NCI-H2196 (cell line): Measurements from ENCODE around the gene ANKRD16.
"Not testable (repeated sequence)": the region's sequence is repeated elsewhere in the genome, so short reads cannot be mapped to it uniquely, and the experiment has no call there.

Source experiments
- DNase-seq: peaks from one replicate; lab custom pipeline; 2025; ENCODE audit not compliant: unreplicated experiment; lab: John Stamatoyannopoulos, UW

Gene ANKRD16

DNA sequence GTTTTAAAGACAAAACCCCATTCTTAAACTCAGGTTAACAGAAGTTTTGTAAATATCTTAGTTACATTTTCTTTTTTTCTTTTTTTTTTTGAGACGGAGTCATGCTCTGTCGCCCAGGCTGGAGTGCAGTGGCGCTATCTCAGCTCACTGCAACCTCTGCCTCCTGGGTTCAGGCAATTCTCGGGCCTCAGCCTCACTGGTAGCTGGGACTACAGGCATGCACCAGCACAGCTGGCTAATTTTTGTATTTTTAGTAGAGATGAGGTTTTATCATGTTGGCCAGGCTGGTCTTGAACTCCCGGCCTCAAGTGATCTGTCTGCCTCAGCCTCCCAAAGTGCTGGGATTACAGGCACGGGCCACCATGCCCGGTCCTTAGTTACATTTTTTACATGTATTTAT is 12.7 kb downstream of the ANKRD16 start:
- not testable (repeated sequence) for DNase-seq

DNA sequence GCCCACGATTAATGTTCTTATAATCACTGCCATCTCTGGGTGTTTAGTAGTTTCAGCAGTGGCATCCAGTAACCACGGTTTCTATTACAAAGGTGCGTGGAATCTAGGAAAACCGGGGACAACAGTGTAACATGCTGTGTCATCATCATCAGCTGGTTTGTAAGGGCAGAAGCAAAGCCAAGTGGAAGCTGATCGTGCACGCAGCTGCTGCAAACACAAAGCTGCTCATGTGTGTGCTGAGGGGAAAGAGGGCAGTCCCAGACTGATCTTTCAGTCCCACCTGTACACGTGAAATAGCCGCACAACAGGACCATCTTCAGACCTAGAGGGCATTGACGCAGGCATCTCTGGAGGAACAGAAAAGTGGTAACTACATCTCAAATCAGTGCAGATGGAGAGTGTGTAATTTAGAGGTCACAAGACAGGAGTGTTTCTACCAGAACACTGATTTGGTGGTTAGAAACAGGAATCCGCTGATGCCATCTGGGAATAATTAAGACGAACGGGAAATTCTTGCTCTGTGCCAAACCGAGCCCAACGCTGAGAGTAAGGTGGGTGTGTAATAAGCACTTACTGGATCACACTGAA is 13.4 kb downstream of the ANKRD16 start:
- no peak for DNase-seq

DNA sequence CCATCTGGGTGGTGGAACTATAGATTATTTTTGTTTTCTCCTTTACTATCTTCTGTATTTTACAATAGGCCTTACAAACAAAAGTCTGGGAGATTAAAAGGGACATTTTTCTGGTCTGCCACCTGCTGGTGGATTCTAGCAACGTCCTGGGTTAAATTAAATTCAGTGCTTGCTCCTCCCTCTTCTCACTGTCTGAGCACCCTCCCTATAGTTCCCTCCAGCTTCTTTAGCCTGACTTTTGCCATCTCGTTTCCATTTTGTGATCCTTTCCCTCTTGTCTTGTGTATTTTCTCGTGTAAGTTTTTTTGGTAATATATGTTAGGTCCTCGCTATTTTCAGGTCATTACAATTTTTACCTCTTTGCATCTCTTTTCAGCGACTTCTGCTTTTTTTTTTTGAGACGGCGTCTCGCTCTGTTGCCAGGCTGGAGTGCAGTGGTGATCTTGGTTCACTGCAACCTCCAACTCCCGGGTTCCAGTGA is 16.1 kb downstream of the ANKRD16 start:
- peak; percentile 29 for DNase-seq

DNA sequence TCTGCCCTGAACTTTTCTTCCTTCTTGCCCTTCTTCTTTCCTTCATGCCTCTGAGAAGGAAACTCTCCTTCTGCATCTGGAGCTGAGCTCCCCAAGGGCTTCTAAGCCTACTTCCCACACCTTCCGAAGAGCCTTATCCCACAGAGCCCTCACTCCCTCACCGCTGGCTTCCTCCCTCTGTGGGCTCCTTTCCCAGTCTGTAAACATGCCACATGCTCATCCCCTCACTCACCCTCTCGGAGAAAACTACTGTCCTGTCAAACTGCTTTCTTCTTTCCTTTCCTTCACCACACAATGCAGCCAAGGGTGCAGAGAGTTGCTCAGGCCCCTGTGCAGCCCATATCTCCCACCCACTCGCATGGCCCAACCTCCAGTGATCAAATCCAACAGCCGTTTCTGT is 18.1 kb downstream of the ANKRD16 start:
- no peak for DNase-seq

DNA sequence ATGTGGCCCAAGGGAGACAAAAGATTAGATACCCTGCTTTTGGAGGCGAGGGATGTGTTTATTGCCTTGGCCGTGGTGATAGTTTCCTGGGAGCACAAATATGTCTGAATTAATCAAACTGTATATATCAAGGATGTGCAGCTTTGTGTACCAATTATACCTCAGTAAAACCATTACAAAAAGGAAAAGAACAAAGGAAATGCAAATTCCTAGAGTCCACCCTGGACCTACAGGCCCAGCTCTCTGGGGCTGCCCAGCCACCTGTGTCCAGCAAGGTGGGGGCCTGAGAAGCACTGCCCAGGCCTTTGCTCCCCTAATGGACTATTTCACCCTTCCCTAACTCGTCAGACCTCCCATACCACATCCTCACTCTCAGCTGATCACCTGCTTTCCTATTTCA is 20.5 kb downstream of the ANKRD16 start:
- no peak for DNase-seq

DNA sequence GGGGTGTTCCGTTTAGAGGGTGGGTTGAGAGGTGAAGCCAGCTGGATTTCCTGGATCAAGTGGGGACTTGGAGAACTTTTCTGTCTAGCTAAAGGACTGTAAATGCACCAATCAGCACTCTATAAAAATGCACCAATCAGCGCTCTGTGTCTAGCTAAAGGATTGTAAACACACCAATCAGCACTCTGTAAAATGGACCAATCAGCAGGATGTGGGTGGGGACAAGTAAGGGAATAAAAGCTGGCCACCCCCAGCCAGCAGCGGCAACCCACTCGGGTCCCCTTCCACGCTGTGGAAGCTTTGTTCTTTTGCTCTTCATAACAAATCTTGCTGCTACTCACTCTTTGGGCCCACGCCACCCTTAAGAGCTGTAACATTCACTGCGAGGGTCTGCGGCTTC is 21.3 kb downstream of the ANKRD16 start:
- not testable (repeated sequence) for DNase-seq

DNA sequence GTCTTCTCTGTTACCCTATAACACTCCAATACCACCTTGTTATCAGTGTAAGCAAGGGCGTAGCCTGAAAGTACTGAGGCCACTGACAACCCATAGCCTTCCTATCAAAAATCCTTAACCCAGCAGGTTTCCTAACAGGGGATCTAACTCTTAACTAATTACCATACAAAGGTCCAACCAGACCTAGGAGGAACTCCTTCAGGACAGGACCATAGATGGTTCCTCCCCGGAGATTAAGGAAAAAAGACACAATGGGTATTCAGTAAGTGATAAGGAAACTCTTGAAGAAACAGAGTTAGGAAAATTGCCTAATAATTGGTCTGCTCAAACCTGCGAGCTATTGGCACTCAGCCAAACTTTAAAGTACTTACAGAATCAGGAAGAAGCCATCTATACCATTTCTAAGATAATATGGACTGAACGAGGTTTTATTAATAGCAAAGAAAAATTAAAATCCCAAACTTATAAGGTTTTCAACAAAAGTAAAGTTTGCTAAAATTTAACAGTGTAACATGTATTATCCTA is 22.5 kb downstream of the ANKRD16 start:
- not testable (repeated sequence) for DNase-seq

DNA sequence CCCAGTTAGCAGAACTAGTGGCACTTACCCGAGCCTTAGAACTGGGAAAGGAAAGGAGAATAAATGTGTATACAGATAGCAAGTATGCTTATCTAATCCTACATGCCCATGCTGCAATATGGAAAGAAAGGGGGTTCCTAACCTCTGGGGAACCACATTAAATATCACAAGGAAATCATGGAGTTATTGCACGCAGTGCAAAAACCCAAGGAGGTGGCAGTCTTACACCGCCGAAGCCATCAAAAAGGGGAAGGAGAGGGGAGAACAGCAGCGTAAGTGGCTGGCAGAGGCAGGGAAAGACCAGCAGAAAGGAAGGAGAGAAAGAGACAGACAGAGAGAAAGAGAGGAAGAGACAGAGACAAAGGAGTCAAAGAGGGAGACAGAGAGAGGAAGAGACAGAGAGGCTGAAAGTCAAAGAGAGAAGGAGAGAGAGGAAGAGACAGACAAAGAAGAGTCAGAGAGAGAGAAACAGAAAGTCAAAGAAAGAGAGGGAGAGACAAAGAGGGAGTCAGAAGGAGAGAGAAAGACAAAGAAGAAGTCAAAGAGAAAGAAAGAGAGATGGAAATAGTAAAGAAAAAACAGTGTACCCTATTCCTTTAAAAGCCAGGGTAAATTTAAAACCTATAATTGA is 23.1 kb downstream of the ANKRD16 start:
- DNase-seq = not testable (repeated sequence)

DNA sequence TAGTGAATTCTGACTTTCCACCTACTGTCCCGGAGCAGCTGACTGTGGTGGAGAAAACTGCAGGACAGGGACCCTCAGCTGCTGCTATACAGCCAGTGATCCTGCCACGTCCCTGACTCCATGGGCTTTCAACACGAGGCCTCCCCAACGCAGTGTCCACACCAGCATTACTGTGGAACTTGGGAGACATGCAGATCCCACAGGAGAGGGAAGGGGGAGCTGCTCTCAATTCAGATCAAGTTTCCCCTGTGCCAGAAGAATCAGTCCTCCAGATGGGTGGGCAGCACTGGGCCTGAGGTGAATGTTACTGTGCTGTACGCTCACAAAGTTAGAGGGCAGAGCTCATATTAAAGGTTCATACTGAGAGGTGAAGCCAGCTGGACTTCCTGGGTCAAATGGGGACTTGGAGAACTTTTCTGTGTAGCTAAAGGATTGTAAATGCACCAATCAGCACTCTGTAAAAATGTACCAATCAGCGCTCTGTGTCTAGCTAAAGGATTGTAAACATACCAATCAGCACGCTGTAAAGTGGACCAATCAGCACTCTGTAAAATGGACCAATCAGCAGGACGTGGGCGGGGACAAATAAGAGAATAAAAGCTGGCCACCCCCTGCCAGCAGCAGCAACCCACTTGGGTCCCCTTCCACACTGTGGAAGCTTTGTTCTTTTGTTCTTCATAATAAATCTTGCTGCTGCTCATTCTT is 26.6 kb downstream of the ANKRD16 start:
- DNase-seq = not testable (repeated sequence)

DNA sequence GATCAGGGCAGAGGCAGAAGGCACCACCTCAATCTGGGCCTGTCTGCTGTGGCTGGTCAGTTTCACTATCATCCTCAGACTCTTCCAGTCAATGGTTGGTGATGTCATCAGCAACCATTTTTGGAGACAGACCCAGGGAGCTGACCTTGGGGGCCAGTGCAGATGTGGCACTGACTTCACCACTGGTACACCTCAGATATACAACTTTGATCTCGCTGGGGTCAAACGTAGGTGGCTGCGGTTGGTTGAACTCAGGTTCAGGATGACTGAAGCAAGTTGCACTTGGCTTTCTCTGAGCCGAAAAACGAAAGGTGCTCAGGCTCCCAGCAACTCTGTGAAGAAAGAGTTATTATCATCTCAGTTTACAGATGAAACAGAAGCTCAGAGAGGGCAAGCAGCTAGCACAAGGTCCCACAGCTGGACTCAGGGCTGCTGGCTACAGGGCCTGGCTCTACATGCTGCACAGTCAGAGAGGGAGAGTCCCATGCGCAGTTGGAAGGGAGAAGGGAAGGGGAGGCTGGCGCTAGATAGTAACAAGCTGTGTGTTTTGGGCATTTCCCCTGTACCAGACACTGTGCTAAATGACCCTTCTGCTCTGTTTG is 27.2 kb downstream of the ANKRD16 start:
- no peak for DNase-seq

DNA sequence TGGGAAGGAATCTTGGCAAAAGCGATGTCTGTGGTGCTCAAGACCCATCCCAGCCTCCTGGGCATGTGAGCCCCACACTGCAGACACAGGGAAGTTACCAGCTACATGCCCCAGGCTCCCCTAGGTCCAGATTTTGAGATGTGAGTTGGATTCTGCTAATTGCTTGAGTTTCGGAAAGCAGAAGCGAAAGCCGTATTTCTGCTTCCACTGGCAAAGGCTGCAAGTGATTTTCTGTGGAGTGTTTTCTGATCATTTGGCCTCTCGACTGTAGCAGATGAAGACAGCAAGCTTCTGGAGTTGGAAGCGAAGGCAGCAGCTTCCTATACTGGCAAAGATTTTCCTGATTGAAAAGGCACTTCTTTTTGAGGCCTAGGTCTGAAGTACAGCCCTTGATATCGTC is 29.6 kb downstream of the ANKRD16 start:
- DNase-seq = no peak

DNA sequence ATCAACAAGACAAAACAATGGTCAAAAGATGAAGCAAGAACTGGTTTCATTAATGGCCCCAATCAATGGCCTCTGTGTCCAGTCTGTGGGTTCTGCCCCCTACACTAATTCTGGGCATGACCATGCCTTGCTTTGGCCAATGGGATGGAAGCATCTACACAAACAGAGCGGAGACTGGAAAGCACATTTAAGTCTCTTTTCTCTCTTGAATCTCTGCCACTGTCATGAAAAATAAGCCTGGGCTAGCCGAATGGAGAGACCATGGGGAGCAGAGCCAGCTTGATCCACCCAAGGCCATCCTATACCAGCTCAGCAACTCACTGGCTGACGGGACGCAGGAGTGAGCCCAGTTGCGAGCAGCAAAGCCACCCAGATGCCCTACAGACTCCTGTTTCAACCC is 30.9 kb downstream of the ANKRD16 start:
- no peak for DNase-seq

DNA sequence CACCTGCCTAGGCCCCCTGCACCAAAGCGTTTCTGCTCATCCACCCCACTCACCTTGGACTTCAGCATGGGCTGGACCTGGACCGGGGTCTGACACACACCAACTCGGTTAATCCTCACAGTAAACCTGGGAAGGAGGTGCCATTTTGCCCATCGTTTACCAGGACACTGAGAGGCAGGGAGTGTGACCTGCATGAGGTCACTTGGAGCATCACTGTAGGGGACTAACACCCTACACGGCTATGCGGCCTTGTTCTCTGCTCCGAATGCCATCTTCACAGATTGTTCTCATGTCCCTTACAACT is 33.0 kb downstream of the ANKRD16 start:
- no peak for DNase-seq

DNA sequence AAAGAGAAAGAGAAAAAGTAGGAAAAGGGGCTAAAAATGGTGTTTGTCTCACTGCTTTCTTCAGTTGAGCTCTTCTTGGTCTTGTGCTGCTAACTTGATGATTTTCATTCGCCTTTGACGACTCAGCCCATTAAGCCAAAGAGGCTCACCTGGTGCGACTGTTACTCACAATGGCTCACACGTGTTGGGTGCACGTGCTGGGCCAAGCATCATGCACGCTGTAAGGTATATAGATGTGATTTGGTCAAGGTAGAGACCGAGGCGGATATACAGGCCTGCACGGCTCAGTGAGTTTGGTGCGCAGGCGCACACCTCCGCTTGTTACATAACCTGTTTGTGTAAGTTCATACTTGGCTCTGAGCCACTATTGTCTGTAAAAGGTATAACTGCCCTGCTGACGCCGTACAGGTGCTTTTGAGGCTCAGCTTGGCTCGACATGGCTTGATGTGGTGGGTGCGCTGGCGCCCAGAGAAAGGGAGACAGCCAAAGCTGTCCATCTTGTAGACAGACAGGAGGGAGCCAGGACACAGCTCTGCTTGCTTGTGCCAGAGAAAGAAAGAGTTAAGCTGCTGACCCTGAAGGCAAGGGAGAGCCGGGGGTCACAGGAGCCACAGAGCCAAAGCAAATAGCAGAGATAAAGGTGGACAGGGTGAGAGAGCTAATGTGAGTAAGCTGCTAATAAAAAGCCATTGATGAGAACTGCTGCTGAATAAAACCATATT is 33.6 kb downstream of the ANKRD16 start:
- DNase-seq = no peak

DNA sequence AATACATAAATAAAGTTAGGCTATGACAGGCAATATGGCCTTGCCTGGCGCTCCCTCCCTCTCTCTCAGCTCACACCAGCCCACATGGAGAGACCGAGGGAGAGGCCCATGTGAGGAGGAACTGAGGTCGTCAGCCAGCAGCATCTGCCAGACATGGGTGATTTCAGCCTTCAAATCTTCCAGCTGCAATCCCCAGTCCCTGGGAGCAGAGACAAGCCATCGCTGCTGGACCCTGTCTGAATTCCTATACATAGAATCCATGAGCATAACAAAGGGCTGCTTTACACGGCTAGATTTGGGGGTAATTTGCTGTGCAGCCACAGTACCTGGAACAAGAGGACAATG is 35.6 kb downstream of the ANKRD16 start:
- DNase-seq = no peak

DNA sequence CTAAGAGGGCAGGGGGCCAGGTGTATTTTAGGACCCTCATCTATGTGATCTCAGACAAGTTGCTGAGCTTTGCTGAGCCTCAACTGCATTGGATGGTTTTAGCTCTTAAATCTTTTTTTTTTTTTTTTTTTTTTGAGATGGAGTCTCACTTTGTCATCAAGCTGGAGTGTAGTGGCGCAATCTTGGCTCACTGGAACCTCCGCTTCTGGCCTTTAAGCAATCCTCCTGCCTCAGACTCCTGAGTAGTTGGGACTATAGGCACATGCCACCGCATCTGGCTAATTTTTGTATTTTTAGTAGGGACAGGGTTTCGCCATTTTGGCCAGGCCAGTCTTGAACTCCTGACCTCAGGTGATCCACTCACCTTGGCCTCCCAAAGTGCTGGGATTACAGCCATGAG is 43.0 kb downstream of the ANKRD16 start:
- DNase-seq = not testable (repeated sequence)

DNA sequence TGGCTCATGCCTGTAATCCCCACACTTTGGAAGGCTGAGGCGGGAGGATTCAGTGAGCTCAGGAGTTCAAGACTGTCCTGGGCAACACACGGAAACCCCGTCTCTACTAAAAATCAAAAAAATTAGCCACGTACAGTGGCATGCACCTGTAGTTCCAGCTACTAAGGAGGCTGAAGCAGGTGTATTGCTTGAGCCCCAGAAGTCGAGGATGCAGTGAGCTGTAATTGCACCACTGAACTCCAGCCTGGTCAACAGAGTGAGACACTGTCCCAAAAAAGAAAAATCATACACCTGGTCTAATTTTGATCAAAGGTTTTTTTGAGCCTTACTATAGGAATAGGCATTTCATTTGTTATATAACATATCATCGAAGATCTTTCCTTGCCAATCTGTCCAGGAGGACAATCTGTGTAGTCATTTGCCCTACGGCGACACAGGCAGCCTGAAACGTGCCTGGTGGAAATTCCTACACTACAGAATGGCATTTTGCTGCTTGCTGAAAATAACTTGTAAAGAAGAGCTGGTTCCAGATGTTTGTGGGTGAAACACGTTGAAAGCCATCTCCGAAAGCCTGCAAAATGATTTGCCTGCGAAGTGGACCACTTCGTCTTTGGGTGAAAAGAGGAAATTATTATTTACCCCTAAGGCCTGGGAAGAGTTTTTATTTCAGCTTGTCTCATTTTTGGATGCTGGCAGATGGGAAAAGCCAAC is 45.2 kb downstream of the ANKRD16 start:
- no peak for DNase-seq

DNA sequence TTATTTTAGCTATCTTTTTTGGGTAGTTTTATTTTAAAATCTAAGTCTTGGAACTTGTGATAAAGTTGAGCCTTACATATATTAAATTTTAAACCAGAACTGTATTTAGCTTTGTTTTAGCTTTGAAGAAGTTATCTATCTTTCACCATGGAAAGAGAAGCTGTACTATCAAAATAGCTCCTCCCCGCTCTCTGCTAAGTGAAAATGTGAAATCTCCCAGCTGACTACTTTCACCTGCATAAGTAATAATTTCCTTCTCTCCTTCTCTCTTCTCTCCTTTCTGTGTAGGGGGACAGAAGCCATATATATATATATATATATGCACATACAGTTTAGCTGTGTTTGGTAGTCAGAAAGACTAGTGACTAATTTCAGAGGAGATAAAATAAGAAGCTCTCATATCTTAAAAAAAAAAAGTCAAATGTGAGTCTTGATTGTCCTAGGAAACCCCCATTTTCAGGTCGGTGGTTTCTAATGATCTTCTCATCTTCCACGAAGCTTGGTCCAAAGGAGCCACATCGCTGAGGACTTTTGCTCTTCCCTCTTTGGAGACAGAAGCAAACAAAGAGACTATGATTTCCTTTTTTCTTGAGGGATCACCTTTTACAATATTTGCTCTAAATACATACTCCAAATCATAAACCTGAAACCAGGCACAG is 45.9 kb downstream of the ANKRD16 start:
- no peak for DNase-seq

DNA sequence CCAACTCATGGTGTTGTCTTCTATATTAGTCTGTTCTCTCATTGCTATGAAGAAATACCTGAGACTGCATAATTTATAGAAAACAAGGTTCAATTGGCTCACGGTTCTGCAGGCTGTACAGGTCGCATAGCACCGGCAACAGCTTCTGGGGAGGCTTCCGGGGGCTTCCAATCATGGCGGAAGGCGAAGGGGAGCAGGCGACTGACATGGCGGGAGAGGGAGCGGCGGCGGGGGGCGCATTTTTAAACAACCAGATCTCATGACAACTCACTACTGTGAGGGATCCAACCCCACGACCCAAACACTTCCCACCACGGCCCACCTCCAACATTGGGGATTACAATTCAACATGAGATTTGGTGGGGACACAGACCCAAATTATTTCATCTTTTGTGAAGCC is 47.7 kb downstream of the ANKRD16 start:
- DNase-seq = no peak
